ENCODE measurements around the gene KNSTRN.

The KNSTRN gene, protein sequence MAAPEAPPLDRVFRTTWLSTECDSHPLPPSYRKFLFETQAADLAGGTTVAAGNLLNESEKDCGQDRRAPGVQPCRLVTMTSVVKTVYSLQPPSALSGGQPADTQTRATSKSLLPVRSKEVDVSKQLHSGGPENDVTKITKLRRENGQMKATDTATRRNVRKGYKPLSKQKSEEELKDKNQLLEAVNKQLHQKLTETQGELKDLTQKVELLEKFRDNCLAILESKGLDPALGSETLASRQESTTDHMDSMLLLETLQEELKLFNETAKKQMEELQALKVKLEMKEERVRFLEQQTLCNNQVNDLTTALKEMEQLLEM

DNA sequence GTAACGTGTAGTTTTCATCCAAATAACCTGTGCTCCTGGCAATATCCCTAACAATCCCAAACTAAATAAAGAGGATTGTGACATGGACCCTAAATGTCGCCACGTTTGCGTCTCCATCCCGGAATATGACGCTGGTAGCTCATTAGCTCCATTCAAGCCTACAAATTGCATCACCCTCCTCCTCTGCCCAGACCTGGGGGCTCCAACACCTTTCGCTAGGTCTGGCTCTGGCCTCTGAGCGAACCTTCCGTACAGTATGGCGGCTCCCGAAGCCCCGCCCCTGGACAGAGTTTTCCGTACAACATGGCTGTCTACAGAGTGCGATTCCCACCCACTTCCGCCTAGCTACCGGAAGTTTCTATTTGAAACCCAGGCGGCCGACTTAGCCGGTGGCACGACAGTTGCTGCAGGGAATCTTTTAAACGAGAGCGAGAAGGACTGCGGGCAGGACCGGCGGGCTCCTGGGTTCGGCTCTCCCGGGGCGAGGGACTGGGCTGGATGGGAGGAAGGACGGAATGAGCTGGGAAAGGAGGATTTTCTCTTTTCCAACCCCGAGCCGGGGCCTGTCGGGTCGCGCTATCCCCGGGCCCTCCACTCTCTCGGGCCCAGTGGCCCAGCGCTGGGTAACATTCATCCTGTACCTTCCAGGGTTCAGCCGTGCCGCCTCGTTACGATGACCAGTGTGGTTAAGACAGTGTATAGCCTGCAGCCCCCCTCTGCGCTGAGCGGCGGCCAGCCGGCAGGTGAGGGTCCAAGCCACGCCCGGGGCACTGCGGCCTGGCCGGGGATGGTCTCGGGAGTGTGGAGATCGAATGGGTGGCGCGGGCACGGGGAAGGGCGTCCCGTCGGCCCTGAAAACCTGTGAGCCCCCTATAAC, at the start of gene KNSTRN:
TSS of gene KNSTRN (plus strand) at position 142 of the 877 bp plus-strand sequence. CDS start at position 257, 115 bp downstream.
- peak; percentile 81 to 84 for DNase-seq (ENCODE audit: low read depth in 2 of 2)

DNA sequence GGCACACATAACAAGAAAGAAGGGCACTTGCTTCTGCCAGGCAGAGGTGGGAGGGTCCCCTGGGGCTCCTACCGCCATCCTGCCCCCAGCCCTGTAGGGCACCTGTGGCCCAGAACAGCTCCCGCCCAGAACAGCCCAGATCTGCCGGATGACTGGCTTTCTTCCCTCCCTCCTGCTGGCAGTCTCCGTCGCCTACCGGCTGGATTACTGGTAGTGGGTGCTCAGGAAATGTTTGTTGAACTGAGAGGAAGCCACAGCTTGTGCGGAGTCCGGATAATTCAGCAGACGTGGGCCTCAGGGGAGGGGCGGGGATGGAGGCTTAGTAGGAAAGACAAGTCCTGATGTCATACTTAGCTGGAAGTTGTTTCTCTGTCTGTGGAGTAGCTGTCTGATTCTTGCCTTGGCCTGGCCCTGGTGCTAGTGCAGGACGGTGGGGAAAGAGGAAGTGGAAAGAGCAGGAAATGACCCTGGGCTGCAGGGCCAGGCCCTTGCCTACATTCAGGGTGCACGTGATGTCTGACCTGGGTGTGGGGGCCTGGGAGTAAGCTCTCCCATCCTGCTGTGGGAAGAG, 48.5 kb upstream of the KNSTRN start:
- DNase-seq (ENCODE audit: low read depth in 2 of 2), result no peak

DNA sequence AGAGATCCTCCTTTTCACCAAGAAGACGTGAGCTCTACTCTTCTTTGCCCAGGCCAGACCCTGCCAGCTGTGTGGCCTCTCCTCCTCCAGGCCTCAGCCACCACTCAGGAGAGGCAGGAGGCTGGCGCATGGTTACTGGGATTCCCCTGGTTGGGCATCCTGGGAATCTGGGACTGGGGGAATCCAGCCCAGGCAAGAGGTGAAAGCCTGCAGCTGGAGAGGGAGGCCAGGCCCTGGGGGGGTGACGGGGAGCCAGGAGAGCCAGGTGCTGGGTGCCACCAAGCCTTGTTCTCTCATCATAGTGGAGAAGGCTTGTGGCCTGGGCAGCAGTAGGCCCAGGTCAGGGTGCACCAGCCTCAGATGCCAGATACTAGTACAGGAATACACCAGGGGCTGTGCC, 48.0 kb upstream of the KNSTRN start:
- no peak for DNase-seq (ENCODE audit: low read depth in 2 of 2)

DNA sequence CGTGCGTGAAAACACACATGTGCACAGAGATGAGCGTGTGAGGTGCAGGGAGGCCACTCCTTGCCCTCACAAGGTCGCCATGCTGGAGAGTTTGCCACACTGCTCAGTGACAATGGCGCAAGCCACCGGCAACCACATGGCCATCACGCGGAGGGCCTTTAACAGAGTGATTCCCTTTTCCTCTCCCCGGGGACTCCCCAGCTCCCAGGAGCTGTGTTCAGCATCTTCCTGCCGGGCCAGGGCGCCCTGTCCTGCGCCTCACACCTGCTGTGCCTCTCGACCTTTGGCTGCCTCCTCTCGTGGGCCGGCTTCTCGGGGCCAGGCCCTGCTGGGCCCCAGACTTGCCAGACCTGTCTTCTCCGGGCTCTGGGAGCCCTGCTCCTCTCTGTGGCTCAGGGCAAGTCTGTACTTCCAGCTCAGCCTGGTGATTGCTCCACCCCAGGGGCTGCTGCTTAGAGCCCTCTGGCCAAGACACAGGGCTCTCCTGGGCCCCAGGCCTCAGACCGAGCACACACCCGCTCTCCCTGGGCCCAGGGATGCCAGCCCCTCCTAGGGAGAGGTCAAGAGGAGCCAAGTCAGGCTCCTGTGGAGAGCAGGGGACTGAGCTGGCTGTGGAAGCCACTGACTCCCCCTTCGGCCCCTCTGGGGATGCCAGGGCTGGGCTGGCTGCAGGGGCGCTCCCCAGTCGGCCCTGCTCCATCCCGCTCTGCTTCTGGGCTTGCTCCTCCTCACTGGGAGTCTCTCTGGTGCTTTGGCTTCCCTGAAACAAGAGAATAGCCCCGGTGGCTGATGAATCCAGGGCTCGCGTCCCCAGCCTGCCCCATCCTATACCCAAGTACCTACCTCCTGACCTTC, 47.4 kb upstream of the KNSTRN start:
- DNase-seq (ENCODE audit: low read depth in 2 of 2), result no peak

DNA sequence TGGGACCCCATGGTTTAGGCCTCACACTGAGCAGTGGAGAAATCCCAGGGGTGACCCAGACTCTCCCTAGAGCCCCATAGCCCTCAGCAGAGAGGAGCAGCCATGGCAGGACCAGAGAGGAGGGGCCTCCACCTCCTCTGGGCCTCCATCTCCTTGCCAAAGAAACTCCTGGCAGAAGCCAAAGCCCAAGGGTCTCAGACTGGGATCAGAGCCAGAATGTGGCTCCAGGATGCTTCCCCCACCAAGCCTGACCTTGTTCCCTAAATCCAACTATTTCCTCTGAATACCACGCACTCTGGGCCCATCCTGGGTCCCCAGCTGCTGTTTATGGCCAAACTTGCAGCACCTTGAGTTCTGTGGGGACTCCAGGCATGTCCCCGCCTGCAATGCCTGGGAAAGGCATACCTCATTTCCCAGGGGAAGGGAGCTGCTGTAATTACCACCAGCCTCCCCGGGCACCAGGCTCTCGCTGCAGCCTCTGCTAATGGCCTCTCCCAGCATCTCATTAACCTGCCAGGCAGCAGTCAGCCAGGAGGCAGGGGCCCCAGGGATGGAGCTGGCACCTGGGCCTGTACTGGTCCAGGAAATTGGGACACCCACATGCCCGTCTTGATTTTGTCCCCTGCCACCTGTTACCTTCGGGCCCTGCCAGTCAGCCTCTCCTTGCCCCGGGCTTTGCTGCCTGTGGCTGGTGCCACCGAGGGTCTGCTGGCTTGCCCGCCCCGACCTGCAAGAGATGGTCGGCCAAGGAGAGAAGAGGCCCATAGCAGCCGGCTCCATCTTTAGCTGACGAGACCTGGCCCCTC, 46.4 kb upstream of the KNSTRN start:
- DNase-seq (ENCODE audit: low read depth in 2 of 2), result no peak

DNA sequence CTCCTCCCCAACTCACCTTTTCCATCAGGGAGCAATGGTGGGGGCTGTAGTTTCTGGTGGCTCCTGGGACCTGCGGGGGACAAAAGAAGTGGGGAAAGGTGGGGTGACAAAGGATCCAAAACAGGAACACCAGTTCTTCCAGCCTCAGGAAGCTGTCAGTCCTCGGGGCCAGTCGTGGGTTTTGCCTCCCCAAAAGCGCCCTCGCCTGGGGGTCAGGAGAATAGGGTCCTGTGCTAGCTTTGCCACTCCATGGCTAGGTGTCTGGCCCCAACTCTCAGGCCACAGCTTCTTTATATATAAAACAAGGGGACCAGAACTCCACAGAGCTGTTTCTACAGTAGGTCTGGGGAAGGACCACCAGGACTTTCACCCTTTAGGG, 45.8 kb upstream of the KNSTRN start:
- DNase-seq (ENCODE audit: low read depth in 2 of 2), result no peak

DNA sequence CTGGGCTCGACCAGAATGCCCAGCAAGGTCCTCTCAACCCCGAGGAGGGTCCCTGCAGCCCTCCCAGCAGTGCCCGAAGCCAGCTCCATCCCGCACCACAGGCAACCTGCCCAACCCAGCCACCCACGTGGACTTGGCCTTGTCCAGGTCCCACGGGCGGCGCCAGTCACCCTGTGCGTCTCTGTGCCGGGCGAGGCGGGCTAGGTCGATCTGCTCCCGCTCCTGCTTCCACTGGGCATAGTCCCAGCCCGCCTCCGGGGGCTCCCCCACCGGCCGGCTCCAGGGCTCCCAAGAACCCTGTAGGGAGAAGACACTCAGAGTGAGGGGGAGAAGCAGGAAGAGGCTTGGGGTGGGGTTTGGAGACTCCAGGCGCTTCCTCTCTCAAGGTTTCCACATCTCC, 44.9 kb upstream of the KNSTRN start:
- no peak for DNase-seq (ENCODE audit: low read depth in 2 of 2)

DNA sequence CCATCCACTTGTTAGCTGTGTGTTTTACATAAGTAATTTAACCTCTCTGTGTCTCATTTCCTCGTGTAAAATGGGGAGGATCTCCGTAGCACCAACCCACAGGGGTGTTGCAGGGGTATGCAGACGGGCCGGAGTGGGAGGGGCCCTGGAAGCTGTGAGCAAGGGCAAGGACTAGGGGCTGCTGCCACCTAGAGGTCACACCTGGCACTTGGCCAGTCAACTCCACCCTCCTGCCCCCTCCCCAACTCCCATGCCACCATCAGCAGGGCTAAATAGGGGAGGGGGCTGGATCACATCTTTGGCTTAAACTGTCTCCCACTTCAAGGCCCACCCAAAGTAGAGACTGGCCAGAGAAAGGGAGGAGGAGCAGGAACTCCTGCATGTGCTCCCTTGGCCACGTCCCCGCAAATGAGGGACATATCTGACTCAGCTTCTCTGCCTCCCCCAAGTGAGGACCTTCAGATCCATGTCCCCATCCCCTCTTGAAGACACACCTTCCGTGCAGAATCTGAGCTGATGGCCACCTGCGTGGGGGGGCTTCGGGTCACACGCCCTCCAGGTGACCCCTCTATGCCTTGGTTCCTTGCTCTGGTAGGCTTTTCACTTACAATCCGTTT, 44.4 kb upstream of the KNSTRN start:
- DNase-seq (ENCODE audit: low read depth in 2 of 2), result no peak

DNA sequence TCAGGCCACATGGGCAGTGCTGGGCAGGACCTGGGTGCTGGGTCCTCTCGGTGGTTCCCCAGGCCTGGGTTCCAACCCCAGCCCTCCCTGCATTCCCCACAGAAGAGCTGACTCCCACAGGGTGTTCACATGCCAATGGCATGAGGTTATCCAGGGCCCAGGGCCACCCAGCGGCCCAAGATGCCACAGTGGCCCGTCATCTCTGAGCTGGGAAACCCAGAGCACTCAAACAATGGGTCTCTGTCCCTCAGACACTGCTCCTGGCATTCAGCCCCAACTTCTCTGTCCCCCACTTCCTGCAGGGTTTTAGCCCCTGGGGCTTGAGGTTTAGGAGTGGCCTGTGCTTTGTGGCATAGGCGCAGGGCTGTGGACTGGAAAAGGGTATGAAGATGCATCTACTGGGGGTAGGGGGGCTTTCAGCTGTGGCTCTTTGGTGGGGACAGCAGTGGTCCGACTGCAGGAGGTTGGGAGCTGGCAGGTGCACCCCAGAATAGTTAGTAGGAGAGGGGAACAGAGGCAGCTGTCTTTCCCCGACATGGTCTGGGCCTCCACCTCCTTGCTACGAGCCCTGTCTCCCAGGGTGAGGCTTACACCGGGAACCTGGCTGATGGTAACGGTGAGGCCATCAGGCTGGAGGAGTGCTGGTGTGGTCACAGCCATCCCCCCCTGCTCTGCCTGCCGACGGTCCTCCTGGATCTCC, 43.5 kb upstream of the KNSTRN start:
- DNase-seq (ENCODE audit: low read depth in 2 of 2), result peak in 1 of 2 experiments; percentile 47

DNA sequence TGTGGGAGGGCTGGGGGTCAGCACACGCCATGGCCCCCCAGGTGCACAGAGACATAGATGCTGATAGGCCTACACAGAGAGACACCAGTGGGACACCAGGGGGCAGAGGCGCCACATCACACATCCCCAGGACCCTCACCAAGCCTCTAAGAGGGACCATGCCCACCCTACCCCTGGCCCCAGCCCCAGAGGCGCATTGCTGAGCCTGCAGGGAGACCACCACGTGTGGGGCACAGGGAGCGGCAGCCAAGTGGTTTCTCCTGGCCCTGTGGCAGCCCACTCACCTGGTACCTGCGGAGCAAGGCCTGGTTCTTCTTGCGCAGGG, 42.9 kb upstream of the KNSTRN start:
- DNase-seq (ENCODE audit: low read depth in 2 of 2), result no peak

DNA sequence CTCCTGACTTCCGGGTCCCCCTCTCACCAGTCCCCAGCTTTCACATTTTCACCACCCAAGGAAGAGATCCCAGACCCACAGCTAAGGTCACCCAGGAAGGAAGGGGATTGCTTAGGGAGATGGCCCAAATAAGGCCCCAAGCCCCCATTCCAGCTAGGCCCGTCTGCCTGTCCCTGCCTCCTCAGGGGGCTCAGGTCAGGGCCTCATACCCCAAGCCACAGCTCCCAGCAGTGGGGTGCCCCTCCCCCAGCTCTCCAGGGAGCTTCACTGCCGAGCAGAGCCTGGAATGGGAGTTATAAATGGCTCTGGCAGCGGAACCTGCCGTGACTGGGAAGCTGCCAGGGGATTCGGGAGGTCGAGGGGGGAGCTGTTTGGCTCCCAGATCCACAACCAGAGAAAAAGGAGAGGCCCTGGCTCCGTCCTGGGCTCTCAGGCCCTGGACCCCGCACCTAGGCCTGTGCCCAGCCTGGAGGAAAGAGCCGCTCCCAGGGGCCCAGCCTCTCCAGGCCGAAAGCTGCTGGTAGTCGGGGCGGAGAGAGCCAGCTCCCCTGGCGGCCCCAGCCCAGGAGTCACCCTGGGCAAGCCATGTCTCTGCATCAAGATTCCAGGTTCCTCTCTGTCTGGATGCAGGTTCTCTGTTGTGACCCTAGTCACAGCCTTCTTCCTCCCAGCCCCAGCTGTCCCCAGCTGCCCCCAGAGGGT, 42.3 kb upstream of the KNSTRN start:
- peak in 1 of 2 experiments; percentile 54 for DNase-seq (ENCODE audit: low read depth in 2 of 2)

DNA sequence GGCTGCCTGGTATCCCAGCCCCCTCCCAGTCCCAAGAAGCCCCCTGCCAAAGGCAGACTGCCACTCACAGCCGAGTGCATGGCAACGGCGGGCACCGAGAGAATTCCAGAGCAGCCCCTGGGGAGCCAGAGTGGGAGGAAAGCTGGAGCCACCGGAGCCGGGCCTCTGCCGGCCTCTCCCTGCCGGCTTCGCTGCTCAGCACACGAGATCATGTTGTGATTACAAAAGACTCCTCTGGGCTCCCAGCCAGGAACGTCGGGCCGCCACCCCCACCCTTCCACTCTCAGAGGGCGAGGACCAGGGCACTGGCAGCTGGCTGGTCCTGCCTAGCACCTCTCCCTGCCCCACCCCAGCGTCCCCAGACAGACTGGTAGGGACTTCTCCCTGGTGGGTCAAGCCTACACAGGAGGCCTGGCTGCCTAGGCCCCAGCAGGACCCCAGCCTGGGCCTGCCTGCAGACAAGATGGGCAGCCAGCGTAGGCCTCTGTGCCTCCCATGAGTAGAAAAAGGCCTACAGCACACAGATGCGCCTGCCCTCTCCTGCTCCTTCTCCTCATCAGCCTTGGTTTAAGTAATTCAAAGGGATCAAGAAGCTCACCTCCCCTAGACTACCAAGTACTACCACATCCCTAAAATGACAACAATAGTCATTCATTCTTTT, 41.7 kb upstream of the KNSTRN start, which contains the start of gene CCDC9B:
TSS of gene CCDC9B (minus strand) at position 200 of the 661 bp plus-strand sequence. CDS start at position 80, 120 bp downstream.
- peak; percentile 62 to 65 for DNase-seq (ENCODE audit: low read depth in 2 of 2)

DNA sequence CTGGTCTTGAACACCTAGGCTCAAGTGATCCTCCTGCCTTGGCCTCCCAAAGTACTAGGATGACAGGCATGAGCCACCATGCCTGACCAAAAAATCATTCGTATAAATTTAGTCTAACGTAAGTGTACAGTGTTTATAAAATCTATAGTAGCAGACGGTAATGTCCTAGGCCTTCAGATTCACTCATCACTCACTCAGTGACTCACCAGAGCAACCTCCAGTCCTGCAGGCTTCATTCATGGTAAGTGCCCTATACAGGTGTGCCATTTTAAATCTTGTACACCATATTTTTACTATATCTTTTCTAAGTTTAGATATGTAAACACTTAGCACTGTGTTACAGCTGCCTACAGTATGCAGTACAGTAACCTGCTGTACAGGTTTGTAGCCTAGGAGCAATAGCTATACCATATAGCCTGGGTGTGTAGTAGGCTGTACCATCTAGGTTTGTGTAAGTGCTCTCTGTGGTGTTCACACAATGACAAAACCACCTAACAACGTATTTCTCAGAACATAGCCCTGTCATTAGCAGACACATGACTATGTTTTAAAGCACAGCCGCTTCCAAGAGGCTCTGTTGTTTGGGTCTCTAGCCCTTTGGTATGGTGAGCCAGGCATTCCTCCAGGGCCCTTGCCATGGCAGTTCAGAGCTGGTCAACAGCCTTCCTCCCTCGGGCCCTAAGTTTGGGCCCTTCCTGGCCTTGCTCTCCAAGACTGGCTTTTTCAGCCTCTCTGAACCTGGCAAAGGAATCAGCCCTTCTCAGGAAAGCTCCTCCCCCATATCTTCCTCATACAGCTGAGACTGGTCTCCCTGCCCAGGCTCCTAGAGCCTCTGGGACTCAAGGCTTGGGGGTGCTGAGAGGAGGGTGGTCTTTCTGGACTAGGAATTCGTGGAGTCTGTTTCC, 39.9 kb upstream of the KNSTRN start:
- DNase-seq (ENCODE audit: low read depth in 2 of 2), result no peak

DNA sequence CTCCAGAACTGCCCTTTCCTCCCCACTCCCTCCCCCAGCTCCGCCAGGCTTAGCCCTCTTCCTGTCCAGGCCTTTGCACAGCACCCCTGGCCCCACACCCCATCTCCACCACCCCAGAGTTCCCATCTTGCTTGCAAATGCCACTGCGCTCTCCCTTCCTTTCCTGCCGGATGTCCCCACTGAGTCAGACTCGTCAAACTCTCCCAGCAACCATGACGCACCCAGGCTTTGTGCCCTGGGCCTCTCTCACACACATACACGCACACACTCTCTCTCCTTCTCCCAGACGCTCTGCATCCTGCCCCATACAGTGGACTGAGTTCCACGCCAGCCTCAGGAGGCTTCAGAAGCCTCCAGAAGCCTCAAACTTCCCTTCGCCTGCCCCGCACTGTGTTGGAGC, 39.0 kb upstream of the KNSTRN start:
- peak; percentile 74 to 77 for DNase-seq (ENCODE audit: low read depth in 2 of 2)

DNA sequence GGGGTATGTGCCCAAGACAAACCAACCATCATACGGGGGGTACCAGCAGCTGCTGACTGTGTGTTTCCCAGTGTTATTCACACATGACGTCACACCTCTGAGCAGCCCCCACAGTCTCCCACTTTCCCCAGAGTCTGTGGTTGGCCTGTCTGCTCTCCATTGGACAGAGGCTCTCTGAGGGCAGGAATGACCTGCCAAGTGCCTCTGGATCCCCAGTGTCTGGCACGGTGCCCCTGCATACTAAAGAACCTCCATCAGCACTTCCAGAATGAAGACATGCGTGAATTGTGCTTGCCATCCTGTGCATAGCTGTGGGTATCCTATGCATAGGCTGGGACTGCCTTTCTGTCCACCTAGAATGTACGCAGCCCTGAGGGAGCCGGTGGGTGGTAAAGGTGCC, 38.3 kb upstream of the KNSTRN start:
- no peak for DNase-seq (ENCODE audit: low read depth in 2 of 2)

DNA sequence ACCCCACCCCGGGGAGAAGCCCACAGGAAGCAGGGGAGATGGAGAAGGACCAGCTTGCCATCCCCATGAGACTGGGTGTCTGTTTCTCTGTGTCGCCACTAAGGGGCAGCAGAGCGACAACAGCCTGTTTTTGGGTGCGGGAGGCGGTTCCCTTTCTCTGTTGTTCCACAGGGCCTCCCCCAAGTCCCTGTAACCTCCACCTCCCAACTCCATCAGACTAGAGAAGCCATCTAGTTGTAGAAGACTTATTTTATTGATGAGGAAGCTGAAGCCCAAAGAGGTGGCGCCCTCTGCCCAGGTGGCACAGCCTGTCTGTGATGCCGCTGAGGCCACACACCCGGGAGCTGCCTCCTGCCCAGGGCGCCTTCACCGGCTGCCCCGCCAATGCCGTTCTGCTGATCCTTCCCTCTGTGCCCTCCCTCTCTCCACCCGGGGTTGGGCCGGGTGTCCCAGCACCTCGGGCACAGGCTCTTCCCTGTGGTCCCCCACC, 37.8 kb upstream of the KNSTRN start:
- DNase-seq (ENCODE audit: low read depth in 2 of 2), result no peak

DNA sequence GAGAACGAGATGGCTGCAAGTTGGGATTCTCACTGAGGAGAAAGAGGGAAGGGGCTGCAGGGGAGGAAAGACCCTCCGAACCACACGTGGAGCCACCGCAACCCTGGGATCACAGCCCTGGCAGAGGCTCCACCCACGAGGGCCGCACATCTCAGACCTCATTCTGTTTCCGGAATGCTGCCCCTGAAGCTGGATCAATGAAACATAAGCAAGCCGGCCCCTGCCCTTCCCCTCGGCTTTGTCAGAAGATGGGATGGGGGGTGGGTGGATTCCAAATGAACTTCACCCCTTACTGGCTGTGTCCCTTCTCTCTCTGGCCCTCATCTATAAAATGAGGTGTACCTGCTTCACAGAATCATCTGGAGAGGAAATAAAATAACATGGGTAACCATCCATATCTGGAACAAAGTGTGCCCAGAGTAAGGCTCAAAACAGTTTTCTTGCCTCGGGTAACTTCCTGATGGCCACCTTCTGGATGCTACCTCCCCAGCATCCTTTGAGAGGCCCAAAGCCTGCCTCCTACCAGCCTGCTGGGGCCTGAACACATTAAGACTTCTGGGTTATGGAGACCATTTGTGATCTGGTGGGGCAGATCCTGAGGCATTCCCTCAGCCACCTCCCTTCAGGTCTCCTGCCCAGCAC, 37.2 kb upstream of the KNSTRN start:
- DNase-seq (ENCODE audit: low read depth in 2 of 2), result no peak

Data from fibroblast of skin of left quadriceps (primary cell).